Right cardiac atrium (tissue), 5 donors: ENCODE measurements around the gene COTL1. TPM values are rescaled to one million over a fixed set of nuclear protein-coding genes. Genes with fewer than 3 reads are reported as not detected.

Experiments
- ATAC-seq, 2 donors: fragments of 200-7000 bp; cut with Tn5 transposase; one replicate each; pipeline versions ENCODE4 v1.8.0 to v1.9.1; 2020; ENCODE audit warnings: moderate library complexity in 2 of 2, mild to moderate bottlenecking in 1 of 2
- DNase-seq, 3 donors: peaks; one replicate each; pipeline ENCODE4 v3.0.0-alpha.2; 2020
- H3K27ac ChIP-seq: one replicate; pipeline ENCODE4 v1.5.1; 2013; ENCODE audit warnings: mild to moderate bottlenecking, low read length, control low read depth, moderate library complexity
- H3K27me3 ChIP-seq: one replicate; pipeline ENCODE4 v1.6.1; 2013; ENCODE audit not compliant: control insufficient read depth, insufficient read depth
- H3K4me1 ChIP-seq: one replicate; pipeline ENCODE4 v1.6.1; 2013; ENCODE audit warnings: low read length; ENCODE audit not compliant: control insufficient read depth, insufficient read depth
- H3K4me3 ChIP-seq: one replicate; pipeline ENCODE4 v1.5.1; 2013; ENCODE audit warnings: low read length, control low read depth
- H3K9me3 ChIP-seq: one replicate; pipeline ENCODE4 v1.6.1; 2013; ENCODE audit warnings: low read length; ENCODE audit not compliant: control insufficient read depth
- WGBS: extraction: QIAGEN DNeasy Blood & Tissue Kit; methylation state at CpG from one replicate; pipeline ENCODE4 v1.1.7; 2013; 5-methylcytosine and 5-hydroxymethylcytosine counted together
- intact Hi-C, 4 donors: fragments of 100-400 bp; cut with DNase I; formaldehyde crosslinking; loops; one replicate each; pipeline versions ENCODE4 v1.11.0 to v1.14.0; 2022 to 2023
- polyA plus RNA-seq: library from polyadenylated mRNA; stranded (reverse); fragments of 200-250 nt; gene quantifications from one replicate; pipeline ENCODE4 v1.2.3, GENCODE V29; 2013
- total RNA-seq, 4 donors: library from RNA; stranded (reverse); fragmentation: NEBNext Ultra II Directional; extraction: Animal tissue kit (Norgen Biotek cat#: 25700); gene quantifications; one replicate each; pipeline ENCODE4 v1.2.1, GENCODE V29; 2021
- donor health status: healthy with polysubstance abuse.
- donor health status: DM: no; HTN: yes; CAD: no.
- donor health status: DM: no; HTN: no; CAD: no.
- donor health status: DM: no; HTN: yes; CAD: no; lungs with severe emphysema.
- donor health status: DM: yes; HTN: yes; CAD: no.

The COTL1 gene
- total and polyA plus RNA-seq, 5 donors, result 11.6 to 26.9 (median 21.8) TPM

GRCh38 chr16:84545114-84545737, 72.7 kb downstream of the COTL1 start:
- Histone ChIP-seq H3K9me3 (no peaks in the 10 kb centered on the region), H3K27ac (no peak overlapping the region), H3K4me1 (no peaks in the 10 kb centered on the region), H3K27me3 (no peaks in the 10 kb centered on the region), H3K4me3 (no peak overlapping the region)
- ATAC-seq (no peak), DNase-seq (peak in 1 of 3 donors; percentile 39)
- WGBS, result 79% methylated on average over 12 of the region's 12 CpGs
- intact Hi-C loops, result no loop called here

GRCh38 chr16:84544031-84544773, 73.7 kb downstream of the COTL1 start:
- H3K9me3 ChIP-seq, result no peaks in the 10 kb centered on the region
- ATAC-seq (no peak), DNase-seq (peak in 1 of 3 donors; percentile 16)
- no peaks in the 10 kb centered on the region for H3K27me3 ChIP-seq
- 55% methylated on average over 25 of the region's 25 CpGs for WGBS
- H3K4me3 ChIP-seq, result no peak overlapping the region
- H3K27ac ChIP-seq, result no peak overlapping the region
- no peaks in the 10 kb centered on the region for H3K4me1 ChIP-seq
- intact Hi-C loops, result no loop called here

DNA sequence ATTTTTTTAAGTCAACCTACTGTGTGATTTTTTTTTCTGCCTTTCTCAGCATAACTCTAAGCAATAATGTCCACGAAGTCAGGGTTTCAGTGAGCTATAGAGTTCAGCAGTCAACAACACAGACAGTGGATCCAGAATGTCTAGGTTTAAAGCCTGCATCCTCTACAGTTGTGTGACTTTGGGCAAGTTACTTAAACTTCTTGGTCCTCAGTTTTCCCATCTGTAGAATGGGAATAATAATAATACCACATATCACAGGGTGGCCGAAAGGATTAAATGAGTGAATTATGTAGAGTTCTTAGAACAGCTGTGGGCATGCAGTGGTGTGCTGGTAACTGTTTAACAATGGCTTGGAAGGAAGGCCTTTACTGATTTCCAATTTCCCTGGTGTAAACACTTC, 74.6 kb downstream of the COTL1 start:
- intact Hi-C loops, result no loop called here
- Histone ChIP-seq H3K27me3 (no peaks in the 10 kb centered on the region), H3K4me3 (no peak overlapping the region), H3K27ac (no peak overlapping the region), H3K4me1 (no peaks in the 10 kb centered on the region), H3K9me3 (no peaks in the 10 kb centered on the region)
- ATAC-seq (no peak), DNase-seq (no peak)
- 91% methylated on average over 2 of the region's 2 CpGs for WGBS

DNA sequence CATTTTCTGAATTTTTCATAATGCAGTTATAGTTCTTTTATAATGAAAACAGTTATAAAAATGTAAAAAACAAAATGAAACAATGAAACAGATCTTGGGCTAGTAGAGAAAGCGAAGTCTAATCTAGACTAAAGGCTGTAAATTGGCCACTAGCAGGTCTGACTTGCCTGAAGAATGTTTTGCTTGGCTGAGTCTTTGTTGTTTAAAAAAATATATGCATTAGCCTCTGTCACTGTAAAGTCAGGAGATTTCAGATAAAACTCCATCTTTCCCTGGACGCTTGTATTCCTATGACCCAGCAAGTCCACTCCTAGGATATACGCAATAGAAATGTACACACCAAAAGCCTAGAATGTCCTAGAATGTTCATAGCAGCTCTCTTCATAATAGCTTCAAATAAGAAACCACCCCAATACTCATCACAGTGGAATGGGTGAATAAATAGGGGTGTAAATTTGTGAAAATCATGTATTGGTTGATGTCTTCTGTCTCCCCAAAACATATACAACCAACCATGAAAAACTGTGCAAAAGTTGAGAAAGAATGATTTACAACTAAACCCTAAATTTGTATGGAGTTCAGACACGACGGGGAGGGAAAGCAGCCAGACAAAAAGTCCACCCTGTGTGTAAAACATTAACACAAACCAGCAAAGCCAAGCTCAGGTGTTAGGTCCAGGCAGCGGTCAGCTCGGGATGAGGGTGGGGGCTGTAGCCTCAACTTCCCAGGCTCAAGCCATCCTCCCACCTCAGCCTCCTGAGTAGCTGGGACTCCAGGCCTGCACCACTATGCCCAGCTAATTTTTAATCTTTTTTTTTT, 75.7 kb downstream of the COTL1 start:
- ATAC-seq (peak in 1 of 2 donors; percentile 60), DNase-seq (peak in 2 of 3 donors; percentile 2 to 13)
- Histone ChIP-seq H3K27ac (no peak overlapping the region), H3K4me3 (no peak overlapping the region), H3K27me3 (no peaks in the 10 kb centered on the region), H3K9me3 (no peaks in the 10 kb centered on the region), H3K4me1 (no peaks in the 10 kb centered on the region)
- 84% methylated on average over 7 of the region's 7 CpGs for WGBS
- intact Hi-C loops, result no loop called here

DNA sequence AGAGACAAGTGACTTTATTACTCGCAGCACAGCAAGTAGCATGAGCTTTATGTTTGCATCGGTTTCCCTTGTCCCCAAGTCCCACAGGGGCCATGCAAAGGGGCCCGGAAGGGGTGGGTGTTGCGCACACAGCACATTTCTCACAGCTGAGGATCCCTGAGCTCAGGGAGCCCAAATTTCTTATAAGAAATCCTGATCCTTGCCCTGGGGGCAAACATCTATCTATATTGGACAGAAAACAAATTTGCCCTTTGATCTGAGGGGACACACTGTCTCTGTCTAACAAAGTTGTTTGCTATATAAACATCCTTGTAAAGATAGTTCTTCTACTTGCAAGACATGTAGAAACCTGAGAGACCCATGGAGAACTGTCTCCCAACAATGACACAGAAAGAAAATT, 77.7 kb downstream of the COTL1 start:
- ATAC-seq, result no peak
- 97% methylated on average over 4 of the region's 4 CpGs for WGBS
- no peaks in the 10 kb centered on the region for H3K9me3 ChIP-seq
- DNase-seq, result peak in 1 of 3 donors; percentile 3
- H3K4me3 ChIP-seq, result no peak overlapping the region
- intact Hi-C loops, result no loop called here
- no peaks in the 10 kb centered on the region for H3K4me1 ChIP-seq
- H3K27ac ChIP-seq, result no peak overlapping the region
- H3K27me3 ChIP-seq, result no peaks in the 10 kb centered on the region

DNA sequence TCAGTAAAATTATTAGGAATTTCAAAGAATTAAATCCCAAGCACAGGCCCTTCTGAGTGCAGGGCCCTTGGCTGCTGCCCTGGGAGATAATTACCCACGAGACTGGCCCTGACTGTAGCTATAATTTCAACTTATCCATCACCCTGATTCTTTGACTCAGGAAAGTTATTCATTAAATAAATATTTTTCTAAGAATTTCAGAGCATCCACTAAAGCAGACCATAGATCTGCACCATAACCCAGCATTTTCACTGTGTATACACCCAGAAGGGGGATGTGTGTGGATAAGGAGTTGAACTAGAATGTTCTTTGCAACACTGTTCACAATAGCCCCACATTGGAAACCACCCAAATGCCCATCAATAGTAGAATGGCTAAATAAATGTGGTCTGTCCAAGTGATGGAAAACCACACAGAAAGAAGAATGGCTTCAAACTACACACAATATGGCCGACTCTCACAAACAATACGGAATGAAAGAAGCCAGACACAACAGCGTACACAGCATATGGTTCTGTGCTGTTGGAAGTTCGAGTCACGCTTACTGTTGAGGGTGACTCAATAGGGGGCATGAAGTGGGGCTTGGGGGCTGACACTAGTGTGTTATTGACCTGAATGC, 79.5 kb downstream of the COTL1 start:
- Histone ChIP-seq H3K4me1 (no peaks in the 10 kb centered on the region), H3K27ac (no peak overlapping the region), H3K9me3 (no peaks in the 10 kb centered on the region), H3K4me3 (no peak overlapping the region), H3K27me3 (no peaks in the 10 kb centered on the region)
- ATAC-seq (no peak), DNase-seq (peak in 1 of 3 donors; percentile 9)
- intact Hi-C loops, result no loop called here
- WGBS, result 92% methylated on average over 6 of the region's 6 CpGs

GRCh38 chr16:84537491-84538151, 80.3 kb downstream of the COTL1 start:
- 48% methylated on average over 11 of the region's 11 CpGs for WGBS
- H3K4me1 ChIP-seq, result no peaks in the 10 kb centered on the region
- no peak overlapping the region for H3K27ac ChIP-seq
- intact Hi-C loops, result no loop called here
- DNase-seq (peak in 2 of 3 donors; percentile 45 to 56), ATAC-seq (peak in 1 of 2 donors; percentile 43)
- H3K9me3 ChIP-seq, result no peaks in the 10 kb centered on the region
- no peak overlapping the region for H3K4me3 ChIP-seq
- no peaks in the 10 kb centered on the region for H3K27me3 ChIP-seq

DNA sequence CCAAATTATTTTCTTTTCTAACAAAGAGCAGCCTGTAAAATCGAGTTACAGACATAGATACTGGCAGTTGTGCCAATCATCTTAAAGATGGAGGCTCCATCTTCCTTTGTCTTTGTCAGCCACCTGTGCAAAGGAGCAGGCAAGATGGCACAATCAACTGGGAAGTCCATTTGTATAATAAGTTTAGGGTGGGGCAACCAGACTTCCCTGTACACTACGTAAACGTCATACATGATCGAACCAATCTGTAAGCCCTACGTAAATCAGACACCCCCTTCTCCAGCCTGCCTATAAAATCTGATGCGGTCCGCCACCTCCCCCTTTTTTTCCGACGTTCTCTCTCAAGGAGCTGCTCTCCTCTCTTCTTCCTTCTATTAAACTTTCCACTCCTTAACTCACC, 82.0 kb downstream of the COTL1 start:
- H3K27me3 ChIP-seq, result no peaks in the 10 kb centered on the region
- 93% methylated on average over 9 of the region's 9 CpGs for WGBS
- H3K4me3 ChIP-seq, result no peak overlapping the region
- DNase-seq, result peak in 2 of 3 donors; percentile 1 to 3
- ATAC-seq, result no peak
- intact Hi-C loops, result no loop called here
- H3K9me3 ChIP-seq, result peaks cover 1% of the 10 kb centered on the region
- H3K27ac ChIP-seq, result no peak overlapping the region
- peaks cover 8% of the 10 kb centered on the region for H3K4me1 ChIP-seq

- intact Hi-C loops, result no loop called here
- Histone ChIP-seq H3K27ac (no peak overlapping the region), H3K9me3 (peaks cover 1% of the 10 kb centered on the region), H3K4me1 (peaks cover 8% of the 10 kb centered on the region), H3K4me3 (no peak overlapping the region), H3K27me3 (no peaks in the 10 kb centered on the region)
- no peak for ATAC-seq
- 75% methylated on average over 6 of the region's 6 CpGs for WGBS
- no peak for DNase-seq
Measured at GRCh38 chr16:84535408-84535807, 82.5 kb downstream of the COTL1 start.

DNA sequence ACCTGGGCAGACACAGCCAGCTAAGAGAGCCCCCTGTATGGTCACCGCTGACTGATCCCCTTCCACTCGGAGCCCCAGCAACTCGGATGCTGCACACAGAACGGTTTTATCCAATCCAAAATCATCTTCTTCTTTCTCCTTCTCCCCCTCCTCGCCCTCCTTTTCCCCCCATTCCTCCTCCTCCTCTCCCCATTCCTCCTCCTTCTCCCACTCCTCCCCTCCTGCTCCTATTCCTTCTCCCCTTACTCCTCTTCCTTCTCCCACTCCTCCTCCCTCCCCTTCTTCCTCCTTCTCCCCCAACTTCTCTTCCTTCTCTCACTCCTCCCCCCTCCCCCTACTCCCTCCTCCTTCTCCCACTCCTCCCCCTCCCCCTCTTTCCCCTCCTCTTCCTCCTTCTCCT, 83.1 kb downstream of the COTL1 start:
- Histone ChIP-seq H3K27me3 (no peaks in the 10 kb centered on the region), H3K4me3 (no peak overlapping the region), H3K9me3 (peaks cover 1% of the 10 kb centered on the region), H3K4me1 (peaks cover 8% of the 10 kb centered on the region), H3K27ac (no peak overlapping the region)
- DNase-seq, result no peak
- WGBS, result 94% methylated on average over 5 of the region's 5 CpGs
- intact Hi-C loops, result no loop called here
- no peak for ATAC-seq
